ENCODE measurements around the gene PDF.
"Not testable (repeated sequence)": the region's sequence is repeated elsewhere in the genome, so short reads cannot be mapped to it uniquely, and the experiment has no call there.

Gene PDF

GRCh38 chr16:69366431-69366830 is 36.0 kb upstream of the PDF start:
- Histone ChIP-seq H4K20me1 (ENCODE audit: insufficient read depth) (no peaks in the 10 kb centered on the region), H3K27me3 (ENCODE audit: insufficient read depth, low read depth) (no peaks in the 10 kb centered on the region), H3K36me3 (ENCODE audit: insufficient read depth) (no peaks in the 10 kb centered on the region; the same call in 1 of the 2 replicates), H3K4me3 (IDR thresholded peaks at IDR 0.05; ENCODE audit: insufficient read depth, low read depth, low read length) (no peak overlapping the region), H3K4me2 (no peak overlapping the region), H3K27ac (no peak overlapping the region), H2AFZ (ENCODE audit: low read depth) (no peak overlapping the region), H3K4me1 (ENCODE audit: low read depth, poor library complexity, severe bottlenecking) (no peaks in the 10 kb centered on the region), H3K9ac (no peak overlapping the region), H3K79me2 (ENCODE audit: insufficient read depth, low read depth) (no peaks in the 10 kb centered on the region)
- TF ChIP-seq, protein P1, sequence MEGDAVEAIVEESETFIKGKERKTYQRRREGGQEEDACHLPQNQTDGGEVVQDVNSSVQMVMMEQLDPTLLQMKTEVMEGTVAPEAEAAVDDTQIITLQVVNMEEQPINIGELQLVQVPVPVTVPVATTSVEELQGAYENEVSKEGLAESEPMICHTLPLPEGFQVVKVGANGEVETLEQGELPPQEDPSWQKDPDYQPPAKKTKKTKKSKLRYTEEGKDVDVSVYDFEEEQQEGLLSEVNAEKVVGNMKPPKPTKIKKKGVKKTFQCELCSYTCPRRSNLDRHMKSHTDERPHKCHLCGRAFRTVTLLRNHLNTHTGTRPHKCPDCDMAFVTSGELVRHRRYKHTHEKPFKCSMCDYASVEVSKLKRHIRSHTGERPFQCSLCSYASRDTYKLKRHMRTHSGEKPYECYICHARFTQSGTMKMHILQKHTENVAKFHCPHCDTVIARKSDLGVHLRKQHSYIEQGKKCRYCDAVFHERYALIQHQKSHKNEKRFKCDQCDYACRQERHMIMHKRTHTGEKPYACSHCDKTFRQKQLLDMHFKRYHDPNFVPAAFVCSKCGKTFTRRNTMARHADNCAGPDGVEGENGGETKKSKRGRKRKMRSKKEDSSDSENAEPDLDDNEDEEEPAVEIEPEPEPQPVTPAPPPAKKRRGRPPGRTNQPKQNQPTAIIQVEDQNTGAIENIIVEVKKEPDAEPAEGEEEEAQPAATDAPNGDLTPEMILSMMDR (conservative IDR thresholded peaks at IDR 0.05; ENCODE audit: low read depth, low read length): no peak

- H3K4me1 ChIP-seq (ENCODE audit: low read depth, poor library complexity, severe bottlenecking): no peaks in the 10 kb centered on the region
- H3K9ac ChIP-seq: no peak overlapping the region
- H3K4me3 ChIP-seq (IDR thresholded peaks at IDR 0.05; ENCODE audit: insufficient read depth, low read depth, low read length): no peak overlapping the region
- no peak overlapping the region for H3K27ac ChIP-seq
- no peak overlapping the region for H2AFZ ChIP-seq (ENCODE audit: low read depth)
- no peaks in the 10 kb centered on the region for H3K79me2 ChIP-seq (ENCODE audit: insufficient read depth, low read depth)
- no peaks in the 10 kb centered on the region for H3K27me3 ChIP-seq (ENCODE audit: insufficient read depth, low read depth)
- TF ChIP-seq, protein P1 (conservative IDR thresholded peaks at IDR 0.05; ENCODE audit: low read depth, low read length): no peak
- no peak overlapping the region for H3K4me2 ChIP-seq
- no peaks in the 10 kb centered on the region for H4K20me1 ChIP-seq (ENCODE audit: insufficient read depth)
- H3K36me3 ChIP-seq (ENCODE audit: insufficient read depth): no peaks in the 10 kb centered on the region; the same call in 1 of the 2 replicates
Measured at GRCh38 chr16:69365901-69366300, 35.5 kb upstream of the PDF start.

DNA sequence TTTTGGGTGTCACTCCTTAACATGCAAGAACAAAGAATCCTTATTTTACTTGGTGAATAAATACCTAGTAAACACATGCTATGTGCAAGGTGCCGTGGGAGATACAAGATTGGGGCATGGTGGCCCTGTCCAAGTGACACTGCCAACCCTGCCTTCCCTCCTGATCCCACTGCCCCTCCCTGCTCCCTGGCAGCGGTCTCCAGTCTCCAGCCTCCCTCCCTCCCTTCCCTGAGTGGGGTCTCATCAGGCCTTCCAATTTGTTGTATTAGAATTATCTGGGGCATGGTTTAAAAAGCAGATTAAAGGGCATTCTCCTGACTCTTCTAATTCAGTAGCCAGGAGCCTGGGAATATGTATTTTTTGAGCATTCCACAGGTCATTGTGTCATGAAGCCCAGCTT is 33.7 kb upstream of the PDF start:
- H3K36me3 ChIP-seq (ENCODE audit: insufficient read depth): no peaks in the 10 kb centered on the region
- H3K4me1 ChIP-seq (ENCODE audit: low read depth, poor library complexity, severe bottlenecking): no peaks in the 10 kb centered on the region
- no peak overlapping the region for H3K27ac ChIP-seq

GRCh38 chr16:69363281-69363717 is 32.9 kb upstream of the PDF start:
- TF ChIP-seq, protein P1 (conservative IDR thresholded peaks at IDR 0.05; ENCODE audit: low read depth, low read length): no peak
- no peak overlapping the region for H3K9ac ChIP-seq
- no peak overlapping the region for H3K4me3 ChIP-seq (IDR thresholded peaks at IDR 0.05; ENCODE audit: insufficient read depth, low read depth, low read length)
- H3K4me1 ChIP-seq (ENCODE audit: low read depth, poor library complexity, severe bottlenecking): no peaks in the 10 kb centered on the region
- no peaks in the 10 kb centered on the region for H3K36me3 ChIP-seq (ENCODE audit: insufficient read depth)
- H3K4me2 ChIP-seq: no peak overlapping the region
- no peaks in the 10 kb centered on the region for H3K27me3 ChIP-seq (ENCODE audit: insufficient read depth, low read depth)
- H2AFZ ChIP-seq (ENCODE audit: low read depth): no peak overlapping the region
- no peaks in the 10 kb centered on the region for H4K20me1 ChIP-seq (ENCODE audit: insufficient read depth)
- no peaks in the 10 kb centered on the region for H3K79me2 ChIP-seq (ENCODE audit: insufficient read depth, low read depth)
- H3K27ac ChIP-seq: no peak overlapping the region

More for the DNA sequence above, 33.7 kb upstream of the PDF start:
- Histone ChIP-seq H2AFZ (ENCODE audit: low read depth) (no peak overlapping the region), H3K27me3 (ENCODE audit: insufficient read depth, low read depth) (no peaks in the 10 kb centered on the region), H3K9ac (no peak overlapping the region), H4K20me1 (ENCODE audit: insufficient read depth) (no peaks in the 10 kb centered on the region), H3K79me2 (ENCODE audit: insufficient read depth, low read depth) (no peaks in the 10 kb centered on the region), H3K4me3 (IDR thresholded peaks at IDR 0.05; ENCODE audit: insufficient read depth, low read depth, low read length) (no peak overlapping the region), H3K4me2 (no peak overlapping the region)
- TF ChIP-seq, protein P1 (conservative IDR thresholded peaks at IDR 0.05; ENCODE audit: low read depth, low read length): no peak

DNA sequence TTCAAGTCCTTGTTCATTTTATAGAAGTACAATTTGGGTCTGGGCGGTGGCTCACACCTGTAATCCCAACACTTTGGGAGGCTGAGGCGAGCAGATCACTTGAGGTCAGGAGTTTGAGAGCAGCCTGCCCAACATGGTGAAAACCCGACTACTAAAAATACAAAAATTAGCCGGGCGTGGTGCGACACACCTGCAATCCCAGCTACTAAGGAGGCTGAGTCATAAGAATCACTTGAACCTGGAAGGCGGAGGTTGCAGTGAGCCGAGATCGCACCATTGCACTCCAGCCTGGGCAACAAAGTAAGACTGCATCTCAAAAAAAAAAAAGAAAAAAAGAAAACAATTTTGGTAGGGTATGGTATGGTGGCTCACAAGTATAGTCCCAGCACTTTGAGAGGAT is 29.7 kb upstream of the PDF start:
- not testable (repeated sequence) for H3K27me3 ChIP-seq (ENCODE audit: insufficient read depth, low read depth); H2AFZ ChIP-seq (ENCODE audit: low read depth); H3K4me3 ChIP-seq (IDR thresholded peaks at IDR 0.05; ENCODE audit: insufficient read depth, low read depth, low read length); H3K4me1 ChIP-seq (ENCODE audit: low read depth, poor library complexity, severe bottlenecking); H3K4me2 ChIP-seq; H3K27ac ChIP-seq; H3K36me3 ChIP-seq (ENCODE audit: insufficient read depth); H3K9ac ChIP-seq; H3K79me2 ChIP-seq (ENCODE audit: insufficient read depth, low read depth); H4K20me1 ChIP-seq (ENCODE audit: insufficient read depth)
